HUES6 (cell line): ENCODE results near the gene APOL2.

Experiments used
- H3K27ac ChIP-seq: 2 replicates; pipeline ENCODE4 v1.7.0; 2013; ENCODE audit warnings: low read depth, mild to moderate bottlenecking, low read length, inconsistent platforms
- H3K27me3 ChIP-seq: 2 replicates; pipeline ENCODE4 v1.6.1; 2013; ENCODE audit warnings: low read length; ENCODE audit not compliant: control insufficient read depth, insufficient read depth
- H3K36me3 ChIP-seq: 2 replicates; pipeline ENCODE4 v1.6.1; 2013; ENCODE audit warnings: low read length; ENCODE audit not compliant: control insufficient read depth, insufficient read depth
- H3K4me1 ChIP-seq: 2 replicates; pipeline ENCODE4 v1.6.1; 2013; ENCODE audit warnings: low read length; ENCODE audit not compliant: control insufficient read depth, insufficient read depth
- H3K4me3 ChIP-seq: 2 replicates; pipeline ENCODE4 v1.5.1; 2013; ENCODE audit warnings: low read depth, low read length
- H3K9ac ChIP-seq: one replicate; pipeline ENCODE4 v1.6.1; 2013; ENCODE audit warnings: mild to moderate bottlenecking, low read length
- H3K9me3 ChIP-seq: 2 replicates; pipeline ENCODE4 v1.6.1; 2013; ENCODE audit warnings: low read depth, low read length; ENCODE audit not compliant: control insufficient read depth, insufficient read depth

The APOL2 gene

DNA sequence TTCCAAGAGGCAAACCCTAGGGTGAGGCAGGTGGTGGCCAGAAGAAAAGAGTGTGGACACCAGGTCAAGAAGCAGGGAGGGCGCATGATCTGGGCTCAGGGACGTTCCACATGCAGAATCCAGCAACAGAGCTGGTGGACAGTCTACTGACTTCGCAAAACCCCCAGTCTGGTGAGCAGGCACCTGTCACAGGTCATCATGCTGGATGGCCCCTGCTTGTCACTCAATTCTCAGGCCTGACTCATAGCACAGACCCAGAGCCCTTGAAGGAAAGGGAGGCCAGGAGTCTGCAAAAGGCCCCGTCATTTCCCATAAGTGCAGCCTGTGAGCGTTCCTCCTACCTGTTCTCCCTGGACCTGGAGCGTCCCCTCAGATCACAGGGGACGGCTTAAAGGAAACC lies 55.9 kb downstream of the APOL2 start:
- Histone ChIP-seq H3K27me3 (no peaks in the 10 kb centered on the region; the same call in 1 of the 2 replicates), H3K9ac (no peak overlapping the region), H3K4me1 (peaks cover 9% of the 10 kb centered on the region), H3K36me3 (no peaks in the 10 kb centered on the region), H3K9me3 (no peaks in the 10 kb centered on the region), H3K4me3 (no peak overlapping the region), H3K27ac (no peak overlapping the region)

DNA sequence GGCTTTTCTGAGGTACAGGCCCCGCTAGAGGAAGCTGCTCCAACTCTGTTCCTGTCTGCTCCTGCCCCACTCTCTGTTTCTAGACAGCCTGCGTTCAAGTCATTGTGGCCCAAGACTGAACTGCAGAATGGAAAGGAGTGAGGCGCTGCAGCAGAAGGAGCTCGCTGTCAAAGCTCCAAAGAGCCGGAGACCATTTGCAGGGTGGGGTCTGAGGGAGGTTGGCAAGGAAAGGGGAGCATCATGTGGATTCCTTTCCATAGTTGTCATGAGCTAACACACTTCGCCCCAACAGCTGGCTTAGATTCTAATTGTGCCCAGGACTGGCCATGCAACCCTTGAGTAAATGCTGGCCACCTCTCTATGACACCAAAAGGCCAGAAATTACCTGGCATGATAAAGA lies 56.5 kb downstream of the APOL2 start:
- Histone ChIP-seq H3K4me1 (peaks cover 9% of the 10 kb centered on the region), H3K27me3 (no peaks in the 10 kb centered on the region; the same call in 1 of the 2 replicates), H3K9me3 (no peaks in the 10 kb centered on the region), H3K9ac (no peak overlapping the region), H3K4me3 (no peak overlapping the region), H3K27ac (no peak overlapping the region), H3K36me3 (no peaks in the 10 kb centered on the region)

DNA sequence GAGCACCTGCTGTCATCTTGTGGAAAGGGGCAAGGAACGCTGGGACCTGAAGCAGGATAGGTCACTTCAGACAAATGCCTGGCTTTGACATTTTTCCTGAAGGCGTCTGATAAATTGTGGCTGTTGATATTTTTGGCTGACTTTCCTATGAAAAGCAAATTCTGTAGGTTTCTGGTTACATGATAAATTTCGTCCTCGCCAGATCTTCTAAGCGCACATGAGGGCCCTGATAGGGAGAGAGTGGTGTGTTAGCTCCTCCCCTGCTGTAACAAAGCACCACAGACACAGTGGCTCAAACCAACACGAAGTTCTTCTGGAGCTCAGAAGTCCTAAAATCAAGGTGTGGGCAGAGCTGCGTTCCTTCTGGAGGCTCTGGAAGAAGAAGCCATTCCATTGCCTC lies 57.3 kb downstream of the APOL2 start:
- Histone ChIP-seq H3K9me3 (no peaks in the 10 kb centered on the region), H3K27ac (no peak overlapping the region), H3K27me3 (no peaks in the 10 kb centered on the region; the same call in 1 of the 2 replicates), H3K4me3 (no peak overlapping the region), H3K4me1 (peaks cover 9% of the 10 kb centered on the region), H3K9ac (no peak overlapping the region), H3K36me3 (no peaks in the 10 kb centered on the region)

DNA sequence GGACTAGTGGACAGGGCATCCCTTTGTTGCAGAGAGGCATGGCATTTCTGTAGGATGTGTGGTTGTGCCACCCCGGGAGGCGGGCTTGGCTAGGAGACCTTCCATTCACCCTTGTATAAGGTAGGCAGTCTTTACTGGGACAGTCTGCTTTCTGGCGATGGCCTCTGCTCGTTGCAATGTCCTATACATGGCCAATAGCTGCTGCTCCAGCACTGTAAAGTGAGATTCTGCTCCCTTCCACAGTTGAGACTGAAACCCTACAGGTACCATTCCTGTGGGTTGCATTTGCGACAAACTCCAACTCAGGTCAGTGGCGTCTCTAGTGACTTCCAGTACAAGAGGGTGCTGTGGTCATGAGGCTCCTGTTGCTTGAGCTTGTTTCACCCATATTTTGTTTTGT lies 58.4 kb downstream of the APOL2 start:
- Histone ChIP-seq H3K36me3 (no peaks in the 10 kb centered on the region), H3K27ac (no peak overlapping the region)

DNA sequence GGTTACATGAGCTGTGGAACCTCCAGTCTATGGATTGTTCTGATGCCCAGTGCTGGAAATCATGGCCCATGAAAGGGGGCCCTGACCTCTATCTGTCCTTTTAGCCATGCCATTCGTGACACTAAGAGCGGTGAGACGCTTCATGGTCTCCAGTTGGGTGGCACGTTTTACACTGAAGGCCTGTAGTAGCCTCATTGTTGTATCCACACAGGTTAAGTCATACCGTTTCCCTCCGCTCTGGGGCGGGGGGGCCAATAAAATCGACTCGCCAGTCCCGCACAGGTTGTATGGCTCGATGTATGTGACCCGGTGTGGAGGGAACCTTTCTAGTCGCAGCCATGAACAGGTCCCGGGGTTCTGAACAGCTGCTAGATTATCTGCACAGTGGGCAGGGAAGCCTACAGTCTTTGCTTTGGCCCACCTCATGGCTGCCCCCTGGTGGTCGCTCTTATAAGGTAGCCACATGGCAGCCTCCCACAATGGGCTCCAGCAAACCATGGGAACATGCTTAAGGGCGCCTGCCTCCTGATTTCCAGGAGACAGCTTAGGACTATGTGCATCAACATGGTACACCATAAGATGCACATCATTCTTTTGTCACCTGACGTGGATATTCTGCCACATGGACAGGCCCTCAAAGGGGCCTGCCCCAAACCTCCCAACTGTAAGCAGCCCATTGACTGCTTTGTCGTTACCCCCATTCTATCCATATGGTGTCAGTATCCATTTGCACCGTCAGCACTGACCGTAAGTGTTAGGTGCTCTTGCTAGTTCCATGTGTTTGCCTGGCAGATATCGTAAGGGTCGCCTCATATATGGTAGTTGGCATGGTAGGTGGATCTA lies 59.1 kb downstream of the APOL2 start:
- Histone ChIP-seq H3K27me3 (no peaks in the 10 kb centered on the region; the same call in 1 of the 2 replicates), H3K9ac (no peak overlapping the region), H3K27ac (no peak overlapping the region), H3K9me3 (no peaks in the 10 kb centered on the region), H3K36me3 (no peaks in the 10 kb centered on the region), H3K4me3 (no peak overlapping the region), H3K4me1 (peaks cover 9% of the 10 kb centered on the region)

More for the DNA sequence above, 58.4 kb downstream of the APOL2 start:
- Histone ChIP-seq H3K27me3 (no peaks in the 10 kb centered on the region; the same call in 1 of the 2 replicates), H3K9me3 (no peaks in the 10 kb centered on the region), H3K4me1 (peaks cover 9% of the 10 kb centered on the region), H3K9ac (no peak overlapping the region), H3K4me3 (no peak overlapping the region)

DNA sequence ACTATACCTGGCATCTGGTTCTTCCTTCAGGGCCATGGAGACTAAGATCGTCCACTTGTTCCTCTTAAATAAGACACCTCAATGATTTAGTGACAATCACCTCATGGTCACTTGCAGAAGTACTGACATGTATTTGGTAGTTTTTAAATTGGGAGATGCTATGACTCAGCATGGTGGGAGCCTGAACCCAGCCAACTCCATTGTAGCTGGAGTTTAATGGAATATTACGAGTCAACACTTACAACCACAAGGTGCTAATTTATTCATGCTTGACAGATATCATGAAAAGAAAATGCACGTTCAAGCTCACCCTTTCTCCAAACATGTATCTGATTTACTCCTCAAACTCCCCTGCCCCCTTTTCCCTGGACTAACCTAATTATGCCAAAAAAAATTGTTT lies 62.2 kb downstream of the APOL2 start:
- no peak overlapping the region for H3K9ac ChIP-seq
- no peak overlapping the region for H3K27ac ChIP-seq

More for the DNA sequence above, 62.2 kb downstream of the APOL2 start:
- Histone ChIP-seq H3K27me3 (no peaks in the 10 kb centered on the region), H3K9me3 (no peaks in the 10 kb centered on the region), H3K4me1 (no peaks in the 10 kb centered on the region; the same call in 1 of the 2 replicates), H3K36me3 (no peaks in the 10 kb centered on the region), H3K4me3 (no peak overlapping the region)
